HG03432 (cell line): Measurements from ENCODE around the gene REXO1.

Experiments
- ATAC-seq: cut with Tn5 transposase; IDR thresholded peaks from one replicate; pipeline ENCODE4 v1.9.1; 2021; ENCODE audit warnings: mild to moderate bottlenecking, moderate library complexity; ENCODE audit not compliant: unreplicated experiment

REXO1 gene

DNA sequence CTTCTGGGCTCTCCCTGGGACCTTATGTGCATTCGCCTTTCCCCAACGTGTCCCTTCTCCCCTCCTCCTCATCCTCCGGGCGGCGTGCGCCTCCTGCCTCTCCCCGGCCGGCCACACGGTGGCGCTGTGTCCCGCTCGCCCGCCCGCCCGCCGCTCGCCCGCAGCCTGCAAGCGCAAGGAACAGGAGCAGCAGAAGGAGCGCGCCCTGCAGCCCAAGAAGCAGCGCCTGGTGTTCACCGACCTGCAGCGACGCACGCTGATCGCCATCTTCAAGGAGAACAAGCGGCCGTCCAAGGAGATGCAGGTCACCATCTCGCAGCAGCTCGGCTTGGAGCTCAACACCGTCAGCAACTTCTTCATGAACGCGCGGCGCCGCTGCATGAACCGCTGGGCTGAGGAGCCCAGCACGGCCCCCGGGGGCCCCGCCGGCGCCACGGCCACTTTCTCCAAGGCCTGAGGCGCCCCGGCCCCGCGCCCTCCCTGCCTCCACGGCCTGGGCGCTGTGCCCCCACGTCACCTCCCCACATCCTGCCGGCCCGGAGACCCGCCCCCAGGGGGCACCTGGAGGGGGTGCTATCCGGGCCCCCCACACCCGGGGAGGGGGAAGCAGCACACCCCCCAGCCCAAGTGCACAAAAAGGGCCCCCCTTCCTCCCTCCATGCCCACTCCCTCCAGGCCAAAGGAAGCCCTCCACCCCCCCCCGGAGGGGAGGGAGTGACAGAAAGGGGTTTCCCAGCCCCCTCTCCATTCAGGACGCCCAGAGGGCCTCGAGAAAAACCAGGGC is 73.1 kb downstream of the REXO1 start:
- ATAC-seq = no peak

DNA sequence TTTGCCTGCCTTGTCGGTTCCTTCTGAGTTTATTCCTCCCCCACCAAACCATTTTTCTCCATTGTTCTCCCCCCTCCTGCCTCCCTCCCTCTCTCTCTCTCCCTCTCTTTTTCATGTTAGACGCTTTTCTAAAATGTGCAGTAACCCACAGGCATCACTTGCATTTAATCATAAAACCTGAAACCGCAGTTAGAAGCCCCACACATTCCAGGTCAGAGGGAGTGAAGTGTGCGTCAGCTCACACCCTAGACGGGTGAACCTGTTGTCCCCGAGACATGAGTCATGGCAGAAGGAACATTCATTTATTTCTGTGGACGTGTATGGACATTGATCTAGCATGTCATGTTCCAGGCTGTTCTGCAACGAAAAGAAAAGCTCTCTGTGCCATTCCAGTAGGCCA is 75.1 kb downstream of the REXO1 start:
- ATAC-seq = no peak

DNA sequence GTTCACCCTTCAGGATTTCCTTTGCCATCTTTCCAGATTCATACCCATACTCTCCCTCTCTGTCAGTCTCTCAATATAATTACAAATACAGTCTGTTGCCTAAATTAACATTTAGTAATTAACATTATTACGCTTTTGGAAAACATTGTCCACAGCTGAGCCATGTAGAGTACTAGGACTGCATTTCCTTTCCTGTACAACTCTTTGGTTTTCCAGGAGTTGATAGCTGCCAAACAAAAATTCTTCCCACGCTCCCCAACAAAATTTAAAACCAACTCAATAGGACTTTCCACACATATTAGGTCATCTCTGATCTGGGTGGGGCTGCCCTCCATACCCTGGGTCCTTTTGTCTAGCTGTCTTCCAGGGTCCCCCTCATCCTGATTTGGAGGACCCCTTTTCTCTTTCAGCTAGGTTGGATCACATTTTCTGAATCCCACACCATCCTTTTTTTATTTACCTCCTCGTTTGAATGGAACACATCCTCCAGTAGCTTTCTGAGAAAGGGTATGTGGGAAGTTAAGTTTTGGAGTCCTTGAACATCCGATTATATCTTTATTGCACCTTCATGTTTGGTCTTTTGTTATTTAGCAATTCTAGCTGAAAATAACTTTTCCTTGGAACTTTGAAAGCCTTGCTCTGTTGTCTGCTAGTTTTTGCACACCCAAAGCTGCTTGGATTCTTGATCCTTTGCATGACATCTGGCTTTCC is 77.3 kb downstream of the REXO1 start:
- no peak for ATAC-seq

DNA sequence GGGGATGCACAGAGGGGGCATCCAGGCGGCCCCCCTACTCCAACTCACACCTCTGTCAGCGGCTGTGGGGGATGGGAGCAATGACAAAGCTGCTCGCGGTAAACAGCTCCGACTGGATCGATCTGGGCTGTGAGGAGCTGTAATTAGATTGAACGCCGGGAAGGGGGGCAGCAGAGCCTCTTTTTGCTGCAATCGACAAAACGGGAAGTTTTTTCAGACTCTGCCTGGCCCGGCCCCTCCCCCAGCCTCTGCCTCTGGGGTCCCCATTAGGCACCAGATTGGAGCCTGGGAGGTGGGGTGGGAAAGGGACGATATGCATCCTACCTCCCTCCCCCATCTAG is 78.7 kb downstream of the REXO1 start:
- ATAC-seq = no peak

GRCh38 chr19:1768918-1769644 is 79.2 kb downstream of the REXO1 start:
- ATAC-seq = no peak

DNA sequence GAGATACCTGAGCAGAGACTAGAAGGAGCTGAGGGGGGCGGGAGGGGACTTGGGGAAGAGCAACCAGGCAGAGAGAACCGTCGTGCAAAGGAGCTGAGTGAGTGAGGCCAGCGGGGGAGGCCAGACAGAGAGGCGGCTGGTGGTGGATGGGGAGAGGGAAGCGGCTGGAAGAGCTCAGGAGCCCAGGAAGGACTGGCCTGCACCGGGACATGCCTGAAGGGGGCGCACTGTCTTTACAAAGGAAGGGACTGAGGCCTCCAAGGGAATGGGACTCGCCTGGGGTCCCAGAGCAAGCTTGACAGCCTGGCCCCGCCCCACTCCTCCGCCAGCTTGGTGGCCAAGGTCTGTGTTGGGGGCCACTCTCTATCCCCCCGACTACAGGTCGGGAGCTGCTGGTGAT is 80.0 kb downstream of the REXO1 start:
- no peak for ATAC-seq

DNA sequence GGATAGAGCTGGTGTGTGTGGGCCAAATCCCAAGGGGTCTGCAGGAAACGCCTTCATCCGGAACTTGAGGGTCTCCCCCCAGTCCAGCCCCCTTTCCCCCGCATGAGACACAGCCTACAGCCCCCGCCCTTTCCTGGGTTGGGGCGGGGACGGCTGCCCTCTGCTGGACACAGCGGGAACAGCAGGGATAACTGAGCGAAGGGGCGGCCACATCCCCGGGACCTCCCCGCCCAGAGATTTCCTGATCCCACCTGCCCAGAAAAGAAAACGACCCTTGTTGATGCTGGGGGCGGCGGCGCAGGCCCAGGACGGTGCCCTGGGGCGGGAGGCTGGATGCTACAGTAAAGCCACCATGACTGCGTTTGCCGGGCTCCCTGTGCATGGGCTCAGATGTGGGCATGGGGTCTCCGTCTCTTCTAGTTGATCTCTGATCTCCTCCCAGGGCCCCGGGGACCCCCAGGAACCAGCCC is 80.8 kb downstream of the REXO1 start:
- no peak for ATAC-seq

DNA sequence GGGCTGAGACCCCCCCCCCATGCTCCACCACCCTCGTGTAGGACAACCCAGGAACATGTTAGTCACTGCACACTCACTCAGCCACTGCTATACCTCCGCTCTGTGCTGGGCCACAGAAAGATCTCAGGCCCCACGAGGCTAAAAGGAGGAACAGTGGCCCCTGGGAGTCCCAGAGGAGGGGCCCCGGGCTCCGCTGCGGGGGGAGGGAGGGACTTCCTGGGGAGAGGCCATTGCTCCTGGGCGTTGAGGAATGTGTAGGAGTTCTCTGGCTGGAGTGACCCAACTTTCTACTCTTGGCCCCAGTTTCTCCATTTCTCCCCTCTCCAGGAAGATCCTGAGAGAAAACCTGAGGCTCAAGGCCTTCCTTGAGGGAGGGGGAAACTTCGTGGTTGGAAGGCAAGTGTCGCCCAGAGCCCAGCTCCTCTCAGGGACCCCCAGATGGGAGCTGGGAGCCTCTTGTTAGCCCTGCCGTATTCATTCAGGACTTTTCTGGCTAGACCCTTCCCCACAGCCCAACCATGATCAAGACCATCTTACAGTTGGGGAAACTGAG is 81.4 kb downstream of the REXO1 start:
- ATAC-seq = no peak

DNA sequence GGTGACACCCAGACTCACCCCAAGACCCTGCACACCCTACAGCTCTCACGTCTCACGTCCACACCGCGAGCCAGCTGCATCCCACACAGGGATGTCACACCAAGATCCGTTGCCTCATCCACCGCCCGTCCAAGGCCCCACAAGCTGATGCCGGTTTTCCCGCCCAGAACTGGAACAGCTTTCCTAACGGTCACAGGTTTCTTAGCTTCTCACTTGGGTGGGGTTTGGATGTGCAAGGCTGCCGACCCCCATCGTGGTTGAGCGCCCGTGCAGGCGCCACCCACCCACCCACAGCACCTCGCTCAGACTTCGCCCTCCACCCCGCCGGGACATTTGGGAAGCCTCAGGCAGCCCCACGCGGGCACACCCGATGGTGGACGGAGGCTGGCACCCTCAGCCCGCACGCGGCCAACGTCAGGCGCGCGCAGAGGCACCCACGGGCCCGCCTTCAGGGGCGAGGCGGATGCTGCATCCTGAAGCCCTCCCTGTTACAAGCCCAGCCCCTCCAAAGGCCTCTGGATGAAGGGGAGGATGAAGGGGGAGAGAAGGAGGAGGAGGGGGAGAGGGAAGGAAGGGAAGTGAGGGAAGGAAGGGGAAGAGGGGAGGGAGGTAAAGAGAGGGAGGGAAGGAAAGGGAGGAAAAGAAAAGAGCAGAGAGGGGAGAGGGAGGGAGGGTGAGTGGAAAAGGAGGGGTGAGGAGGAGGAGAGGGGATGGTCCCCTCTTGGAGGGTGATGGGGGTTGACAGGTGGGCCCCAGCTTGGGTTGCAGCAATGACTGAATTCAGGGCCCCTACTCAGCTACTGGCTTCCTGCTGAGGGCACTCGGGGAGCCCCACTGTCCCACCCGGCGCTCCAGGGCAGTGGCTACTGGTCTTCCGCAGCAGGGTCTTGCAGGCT is 82.1 kb downstream of the REXO1 start:
- ATAC-seq = no peak
